NB4 (cell line): ENCODE results near the gene AMIGO1.

Experiments used
- CTCF ChIP-seq: IDR thresholded peaks from one replicate; pipeline ENCODE4 v1.5.1; 2012; ENCODE audit warnings: low read depth, low read length
- MYC ChIP-seq: IDR thresholded peaks from 2 replicates; pipeline ENCODE4 v1.6.1; 2011; ENCODE audit warnings: low read depth, low read length
- POLR2A ChIP-seq: IDR thresholded peaks from 2 replicates; pipeline ENCODE4 v1.6.1; 2011; ENCODE audit warnings: mild to moderate bottlenecking; ENCODE audit not compliant: insufficient read length; ENCODE audit errors: extremely low read depth

GRCh38 chr1:109479901-109480300, 29.6 kb downstream of the AMIGO1 start:
- TF ChIP-seq CTCF (no peak), POLR2A (no peak), MYC (no peak)
